ENCODE data around the gene OVCH1. TPM values are rescaled to one million over a fixed set of nuclear protein-coding genes. Genes with fewer than 3 reads are reported as not detected.

The OVCH1 gene, protein sequence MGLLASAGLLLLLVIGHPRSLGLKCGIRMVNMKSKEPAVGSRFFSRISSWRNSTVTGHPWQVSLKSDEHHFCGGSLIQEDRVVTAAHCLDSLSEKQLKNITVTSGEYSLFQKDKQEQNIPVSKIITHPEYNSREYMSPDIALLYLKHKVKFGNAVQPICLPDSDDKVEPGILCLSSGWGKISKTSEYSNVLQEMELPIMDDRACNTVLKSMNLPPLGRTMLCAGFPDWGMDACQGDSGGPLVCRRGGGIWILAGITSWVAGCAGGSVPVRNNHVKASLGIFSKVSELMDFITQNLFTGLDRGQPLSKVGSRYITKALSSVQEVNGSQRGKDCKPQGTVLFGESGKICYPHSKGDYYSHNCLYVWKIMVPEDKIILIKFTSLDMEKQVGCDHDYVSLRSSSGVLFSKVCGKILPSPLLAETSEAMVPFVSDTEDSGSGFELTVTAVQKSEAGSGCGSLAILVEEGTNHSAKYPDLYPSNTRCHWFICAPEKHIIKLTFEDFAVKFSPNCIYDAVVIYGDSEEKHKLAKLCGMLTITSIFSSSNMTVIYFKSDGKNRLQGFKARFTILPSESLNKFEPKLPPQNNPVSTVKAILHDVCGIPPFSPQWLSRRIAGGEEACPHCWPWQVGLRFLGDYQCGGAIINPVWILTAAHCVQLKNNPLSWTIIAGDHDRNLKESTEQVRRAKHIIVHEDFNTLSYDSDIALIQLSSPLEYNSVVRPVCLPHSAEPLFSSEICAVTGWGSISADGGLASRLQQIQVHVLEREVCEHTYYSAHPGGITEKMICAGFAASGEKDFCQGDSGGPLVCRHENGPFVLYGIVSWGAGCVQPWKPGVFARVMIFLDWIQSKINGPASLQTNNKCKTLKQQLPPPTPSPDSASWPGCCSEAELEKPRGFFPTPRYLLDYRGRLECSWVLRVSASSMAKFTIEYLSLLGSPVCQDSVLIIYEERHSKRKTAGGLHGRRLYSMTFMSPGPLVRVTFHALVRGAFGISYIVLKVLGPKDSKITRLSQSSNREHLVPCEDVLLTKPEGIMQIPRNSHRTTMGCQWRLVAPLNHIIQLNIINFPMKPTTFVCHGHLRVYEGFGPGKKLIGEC
- total RNA-seq, result 0.12 and 0.26 TPM in 2 replicates

DNA sequence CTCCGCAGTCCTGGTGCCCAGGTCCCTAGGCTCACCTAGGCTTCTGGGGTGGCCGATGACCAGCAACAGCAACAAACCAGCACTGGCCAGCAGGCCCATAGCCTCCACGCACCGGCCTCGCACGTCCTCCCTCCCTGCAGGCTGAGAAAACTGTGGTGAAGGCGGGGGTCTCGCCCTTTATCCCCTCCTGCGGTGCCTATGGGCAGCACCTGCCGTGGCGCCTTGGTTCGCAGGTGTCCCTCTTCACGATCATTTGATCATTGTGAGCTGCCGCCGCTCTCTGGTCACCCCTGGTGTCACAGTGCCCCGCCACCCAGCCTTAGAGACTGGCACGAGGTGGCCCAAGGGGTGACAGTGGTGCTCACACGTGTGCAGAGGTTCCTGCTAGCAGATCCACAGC lies at the start of gene OVCH1:
TSS of gene OVCH1 (minus strand) at position 99 of the 400 bp plus-strand sequence. CDS start at position 99, 0 bp downstream.

DNA sequence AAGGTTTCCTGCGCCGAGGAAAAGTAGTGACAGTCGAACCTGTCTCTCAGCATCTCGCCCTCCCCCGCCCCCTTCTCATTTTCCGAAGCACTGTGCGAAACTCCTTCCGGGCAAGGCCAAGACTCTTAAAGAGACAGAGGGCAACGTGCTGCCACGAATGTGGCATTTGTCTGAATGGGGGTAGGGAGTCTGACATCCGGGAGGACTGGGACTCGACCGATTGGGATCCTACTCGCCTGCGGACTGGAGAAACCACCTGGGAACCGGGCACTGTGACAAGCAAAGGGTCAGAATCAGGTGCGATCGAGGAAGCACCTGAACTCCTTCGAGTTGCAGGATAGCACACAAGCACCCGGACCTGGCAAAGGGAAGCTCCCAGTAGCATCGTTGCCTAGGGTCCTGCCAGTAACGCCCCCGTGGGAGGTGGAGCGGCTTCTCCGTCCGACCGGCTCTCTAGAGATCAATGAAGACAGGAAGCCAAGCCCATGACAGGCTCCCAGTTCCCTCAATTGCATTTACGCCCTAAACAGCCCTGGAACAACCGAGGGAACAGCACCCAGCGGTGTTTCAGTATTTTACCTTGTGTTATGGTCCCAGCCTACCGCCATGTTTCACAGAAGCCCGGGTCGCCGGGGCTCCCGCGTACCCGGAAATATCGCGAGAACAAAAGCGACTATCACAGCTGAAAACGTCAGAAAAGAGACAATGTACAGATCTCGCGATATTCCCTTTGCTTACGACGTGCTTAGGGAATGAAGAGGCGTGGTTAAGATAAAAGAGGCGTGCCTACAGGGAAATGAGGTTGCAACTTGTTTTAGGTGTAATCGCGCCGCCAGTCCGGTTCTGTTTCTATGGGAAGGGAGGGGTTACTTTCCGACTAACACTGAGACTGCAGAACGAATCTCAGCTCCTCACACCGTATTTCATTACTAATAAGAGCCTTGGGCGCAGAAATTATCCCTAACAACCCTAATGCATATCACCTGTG lies 116.7 kb downstream of the OVCH1 start, which contains the start of gene ERGIC2:
TSS of gene ERGIC2 (minus strand) at position 637 of the 988 bp plus-strand sequence. CDS start 9,539 bp downstream, outside the sequence.

Other genes starting within 250 kb of the OVCH1 start
- gene ERGIC2, start 116.5 kb downstream of the OVCH1 start, total RNA-seq, result 75.4 and 93.4 TPM in 2 replicates